GM18909 (cell line): ENCODE results near the gene CD93.

ENCODE experiments used
- ATAC-seq: cut with Tn5 transposase; IDR thresholded peaks from one replicate; pipeline ENCODE4 v1.9.1; 2021; ENCODE audit warnings: mild to moderate bottlenecking; ENCODE audit not compliant: unreplicated experiment, poor library complexity

The CD93 gene

DNA sequence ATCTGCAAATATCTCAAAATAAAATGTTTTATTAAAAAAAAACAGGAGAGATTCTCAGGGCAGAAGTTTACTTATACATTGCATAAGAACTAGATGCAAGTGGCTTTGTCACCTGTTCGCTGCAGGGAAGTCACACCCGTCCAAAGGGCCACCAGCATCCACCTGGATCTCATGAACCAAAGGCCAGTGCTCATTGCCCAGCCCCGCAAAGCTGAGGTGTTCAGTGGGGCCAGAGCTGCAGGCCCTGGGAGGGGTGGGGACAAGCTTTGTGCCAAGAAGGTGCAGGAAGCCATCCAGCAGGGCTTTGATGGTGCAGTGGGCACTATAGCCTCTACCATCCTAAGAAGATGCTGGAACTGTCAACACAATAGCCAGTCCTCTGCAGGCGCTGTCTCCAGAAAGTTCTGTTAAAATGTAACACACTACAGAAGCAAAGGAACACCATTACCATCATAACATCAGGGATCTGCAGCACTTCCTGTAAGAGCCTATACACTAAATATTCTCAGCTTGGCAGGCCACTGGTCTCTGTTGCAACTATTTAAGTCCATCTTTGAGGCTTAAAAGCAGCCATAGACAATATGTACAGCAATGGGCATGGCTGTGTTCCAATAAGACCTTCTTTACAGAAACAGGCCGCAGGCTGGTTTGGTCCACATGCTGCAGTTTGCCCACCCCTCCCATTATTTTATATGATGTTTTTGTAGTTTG is 15.7 kb upstream of the CD93 start:
- ATAC-seq = no peak

DNA sequence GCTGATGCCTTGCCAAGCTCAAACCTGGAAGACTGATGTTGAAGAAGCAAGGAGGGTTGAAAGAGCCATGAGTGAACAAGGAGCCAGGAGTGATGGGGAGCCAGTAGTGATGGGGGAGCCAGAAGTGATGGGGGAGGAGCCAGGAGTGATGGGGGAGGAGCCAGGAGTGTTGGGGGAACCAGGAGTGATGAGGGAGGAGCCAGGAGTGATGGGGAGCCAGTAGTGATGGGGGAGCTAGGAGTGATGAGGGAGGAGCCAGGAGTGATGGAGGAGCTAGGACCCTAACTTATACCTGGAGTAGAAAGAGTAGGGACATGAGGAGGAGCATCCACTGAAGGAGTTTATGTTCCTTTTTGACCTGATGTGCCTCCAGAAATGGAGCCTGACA is 14.6 kb upstream of the CD93 start:
- no peak for ATAC-seq

DNA sequence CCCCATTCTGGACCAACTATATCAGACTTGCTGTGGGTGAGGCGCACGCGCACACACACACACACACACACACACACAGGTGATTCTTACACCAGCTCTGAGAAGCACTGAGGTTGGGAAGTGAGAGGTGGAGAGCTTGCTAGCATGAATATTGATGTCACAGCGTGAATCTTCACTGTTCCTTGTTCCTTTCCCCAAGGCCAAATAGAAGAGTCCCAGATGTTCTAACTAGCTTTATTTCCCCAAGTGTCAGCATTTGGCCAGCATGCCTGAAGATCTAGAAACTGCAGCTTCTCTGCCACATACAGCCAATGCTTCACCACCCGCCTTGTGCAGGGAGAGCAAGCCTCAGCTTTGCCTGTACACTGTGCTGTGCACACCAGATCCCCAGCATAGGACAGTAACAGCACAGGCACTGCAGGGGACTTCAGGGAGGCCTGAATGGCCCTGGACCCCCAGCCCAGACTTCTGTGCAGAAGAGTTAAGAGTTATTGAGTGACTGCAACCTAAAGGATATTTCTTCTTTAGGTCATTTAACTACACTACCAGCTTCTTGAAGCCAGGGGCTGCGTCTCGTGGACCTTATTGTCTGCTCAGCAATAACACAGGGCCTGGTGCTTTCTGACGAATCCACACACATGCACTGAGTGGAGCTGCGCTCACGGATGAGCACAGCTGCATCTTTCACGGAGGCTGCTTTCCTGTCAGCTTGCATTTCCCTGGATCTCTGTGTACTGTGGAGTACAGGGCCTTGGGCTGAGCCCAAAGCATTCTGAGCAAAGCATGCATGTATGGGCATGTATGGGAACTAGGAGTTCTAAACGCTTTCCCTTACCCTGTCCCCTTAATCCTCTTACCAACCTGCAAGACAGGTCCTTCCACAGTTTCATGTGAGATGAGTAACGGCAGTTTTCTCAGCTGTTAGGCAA is 13.9 kb upstream of the CD93 start:
- no peak for ATAC-seq

DNA sequence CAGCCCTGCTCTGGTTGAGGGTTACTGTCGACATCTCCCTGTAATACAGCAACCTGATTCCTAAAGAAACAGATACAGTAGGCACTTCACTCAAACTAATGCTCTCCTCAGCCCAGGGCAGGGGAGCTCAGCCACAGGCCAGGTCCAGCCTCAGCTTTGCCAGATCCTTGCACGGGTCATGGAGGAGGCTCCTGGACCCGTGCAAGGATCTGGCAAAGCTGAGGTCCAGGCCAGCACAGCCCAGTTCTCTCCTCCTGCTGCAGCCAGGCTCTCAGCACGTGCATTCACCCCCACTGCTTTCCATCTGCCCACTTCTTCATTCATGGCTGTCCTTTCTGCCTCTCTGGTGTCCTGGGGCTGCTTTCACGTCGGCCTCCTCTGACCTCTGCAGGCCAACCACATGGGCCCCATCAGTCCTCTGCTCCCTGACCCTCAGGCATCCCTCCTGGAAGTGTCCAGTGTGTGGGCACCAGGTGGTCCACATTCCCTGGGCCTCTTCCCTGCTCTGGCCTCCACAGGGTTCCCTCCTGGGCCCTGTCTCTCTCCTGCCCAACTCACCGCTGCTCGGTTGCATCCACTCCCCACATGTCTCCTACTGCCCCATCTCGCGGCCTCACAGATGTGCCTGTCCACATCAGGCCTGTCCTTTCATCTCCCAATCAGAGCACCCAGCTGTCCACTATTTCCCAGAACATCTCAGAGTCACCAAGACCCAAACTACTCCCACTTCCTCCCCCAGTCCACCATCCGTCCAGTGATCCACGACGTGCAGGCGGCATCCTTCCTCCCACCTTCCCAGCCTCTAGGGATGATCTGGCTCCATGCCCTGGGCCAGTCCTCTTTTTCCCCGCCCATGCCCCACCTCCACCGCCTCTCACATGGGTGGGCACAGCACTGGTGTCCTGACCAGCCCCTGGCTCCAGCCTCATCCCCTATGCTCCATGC is 11.8 kb upstream of the CD93 start:
- no peak for ATAC-seq

DNA sequence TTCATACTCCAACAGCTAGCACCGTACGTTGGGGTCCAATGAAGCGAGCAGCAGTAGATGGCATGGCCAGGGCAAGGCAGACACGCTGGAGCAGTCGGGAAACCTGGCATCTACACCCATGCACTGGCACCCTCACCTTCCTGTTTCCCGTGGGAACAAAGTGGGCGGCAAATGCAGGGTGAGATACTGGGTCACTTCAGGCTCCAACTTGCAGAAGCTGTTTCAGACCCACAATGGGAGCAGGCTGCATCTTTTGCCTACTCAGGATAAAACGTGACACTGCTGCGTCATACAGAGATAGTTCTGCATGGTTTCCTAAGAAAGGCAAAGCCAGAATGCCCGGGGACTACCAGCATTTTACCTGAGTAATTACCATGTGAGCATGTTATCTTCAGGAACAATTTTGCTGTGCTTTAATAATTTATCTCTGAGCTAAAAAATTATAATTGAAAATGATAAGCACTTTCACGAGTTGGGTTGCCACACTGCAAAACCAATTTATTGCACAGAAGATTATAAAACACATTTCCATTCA is 10.9 kb upstream of the CD93 start:
- no peak for ATAC-seq

DNA sequence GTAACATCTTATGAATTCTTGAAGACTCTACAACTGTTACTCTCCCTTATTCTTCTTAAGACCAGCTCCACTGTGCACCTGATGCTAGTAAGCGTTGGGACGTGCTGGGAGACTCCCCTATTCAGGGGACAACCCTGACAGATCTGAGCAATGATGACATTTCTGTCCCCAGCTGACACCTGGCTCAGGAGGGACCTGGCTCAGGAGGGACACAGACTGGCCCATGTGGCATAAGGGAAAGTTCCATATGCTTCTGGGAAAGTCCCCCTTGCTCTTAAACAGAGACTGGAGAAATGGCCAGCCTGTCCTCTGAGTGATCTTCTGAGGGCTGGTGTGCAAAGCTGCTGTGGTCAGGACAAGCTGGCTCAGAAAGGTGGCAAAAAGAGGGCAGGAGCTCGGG is 10.0 kb upstream of the CD93 start:
- ATAC-seq = no peak

DNA sequence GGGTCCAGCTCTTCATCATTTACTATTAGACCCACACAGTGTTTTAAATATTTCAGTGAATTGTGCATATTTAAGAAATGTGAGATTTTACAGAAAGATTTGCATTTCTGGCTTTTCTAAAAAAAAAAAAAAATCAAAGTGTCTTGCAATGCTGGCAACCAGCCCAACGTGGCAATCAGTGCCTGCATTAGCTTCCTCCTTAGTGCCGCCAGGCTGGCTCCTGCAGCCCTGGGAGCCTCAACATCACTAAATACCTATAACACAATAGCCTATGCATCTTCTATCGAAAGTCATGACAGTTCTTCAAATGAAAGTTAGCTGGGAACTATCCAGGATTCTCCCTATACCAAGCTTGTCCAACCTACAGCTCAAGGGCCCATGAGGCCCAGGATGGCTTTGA is 9.4 kb upstream of the CD93 start:
- no peak for ATAC-seq

DNA sequence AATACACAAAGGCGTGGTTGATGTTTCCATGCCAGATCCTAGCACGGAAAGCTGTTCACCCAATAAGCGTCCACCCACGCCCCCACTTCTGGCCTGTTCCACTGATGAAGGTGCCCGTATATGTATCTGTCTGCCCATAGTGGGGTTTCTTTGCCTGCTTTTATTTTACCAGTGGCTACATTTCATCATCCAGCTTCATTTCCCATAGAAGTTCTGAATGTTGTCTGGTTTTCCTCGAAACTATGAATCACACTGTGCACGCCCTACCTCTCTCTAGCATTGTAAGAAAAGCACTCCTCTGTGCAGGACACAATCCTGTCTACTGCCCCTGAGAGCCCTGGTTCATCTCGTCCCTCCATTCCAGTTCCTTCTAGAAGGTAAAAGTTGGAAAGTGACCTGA is 8.8 kb upstream of the CD93 start:
- ATAC-seq = no peak

DNA sequence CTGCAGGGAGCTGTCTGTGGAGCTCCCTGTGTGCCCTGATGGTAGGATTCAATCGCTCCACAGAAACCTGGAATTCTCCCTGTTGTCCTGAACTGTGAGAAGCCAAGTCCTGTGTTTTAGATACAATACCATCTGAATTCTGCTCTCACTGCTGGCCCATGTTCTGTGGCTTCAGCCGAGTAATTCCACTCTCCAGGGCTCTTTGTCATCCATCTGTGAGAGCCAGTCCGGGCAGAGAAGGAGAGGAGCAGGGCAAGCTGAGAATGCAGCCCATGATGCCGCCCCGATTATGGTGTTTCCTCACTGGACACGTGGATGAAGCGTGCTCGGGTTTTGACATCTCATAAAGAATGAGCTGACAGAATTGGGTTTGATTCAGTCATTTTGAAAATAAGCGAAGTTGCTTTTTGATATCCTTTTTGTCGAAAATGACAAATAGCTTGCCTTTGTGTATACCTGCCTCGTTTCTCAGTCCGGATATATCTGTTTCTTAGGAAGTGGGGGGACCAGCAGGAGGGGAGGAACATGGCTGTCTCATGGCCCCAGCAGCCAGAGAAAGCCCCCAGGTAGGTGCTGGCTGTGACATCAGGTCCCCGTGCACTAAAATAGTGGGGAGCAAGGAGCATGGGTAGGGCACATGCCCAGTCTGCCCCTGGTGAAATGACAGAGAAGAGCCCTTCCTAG is 8.2 kb upstream of the CD93 start:
- no peak for ATAC-seq

DNA sequence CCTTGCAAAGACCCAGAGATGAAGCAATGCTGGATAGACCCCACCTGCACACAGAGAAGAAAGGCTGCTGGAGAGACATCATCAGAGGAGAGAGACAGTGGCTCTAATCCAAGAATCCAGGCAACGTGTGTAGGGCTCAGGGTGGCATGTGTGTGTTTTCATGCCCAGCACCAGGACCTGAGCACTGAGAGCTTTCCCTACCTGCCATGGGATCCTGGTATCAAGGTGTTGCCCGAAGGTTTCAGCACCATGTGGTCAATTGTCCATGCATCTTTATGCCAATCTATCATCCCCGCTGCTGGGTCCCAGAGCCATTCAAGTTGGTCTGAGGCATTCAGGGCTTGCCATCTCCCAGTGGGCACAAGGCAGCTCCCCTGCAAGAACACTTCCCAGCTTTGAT is 7.5 kb upstream of the CD93 start:
- no peak for ATAC-seq

DNA sequence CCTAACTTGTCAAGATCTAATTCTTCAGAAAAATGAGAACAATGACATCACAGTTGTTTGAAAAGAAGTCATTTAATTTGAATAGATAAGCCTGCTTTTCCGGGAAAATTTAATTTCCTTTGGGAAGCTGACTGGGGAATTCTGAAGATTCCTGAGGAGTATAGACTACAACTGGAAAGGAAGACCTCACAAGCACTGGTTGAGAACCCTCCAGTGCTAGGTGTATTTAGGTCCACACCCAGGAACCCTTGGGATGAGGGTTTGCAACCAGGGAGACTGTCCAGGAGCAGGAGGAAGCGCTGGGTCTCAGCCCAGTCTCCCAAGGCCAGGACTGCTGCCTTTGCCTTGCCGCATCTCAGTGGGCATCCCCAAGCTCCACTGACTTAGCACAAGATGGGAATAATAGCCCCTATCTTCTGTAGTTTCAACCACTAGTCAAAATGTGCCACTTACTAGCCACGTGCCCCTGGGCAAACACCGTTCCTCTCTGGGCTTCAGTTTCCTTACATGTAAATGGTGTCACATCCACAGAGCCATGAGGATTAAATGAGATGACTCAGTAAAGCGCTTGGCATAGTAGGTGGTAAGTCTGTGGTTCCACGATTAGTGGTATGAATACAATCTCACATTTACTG is 6.9 kb upstream of the CD93 start:
- no peak for ATAC-seq

DNA sequence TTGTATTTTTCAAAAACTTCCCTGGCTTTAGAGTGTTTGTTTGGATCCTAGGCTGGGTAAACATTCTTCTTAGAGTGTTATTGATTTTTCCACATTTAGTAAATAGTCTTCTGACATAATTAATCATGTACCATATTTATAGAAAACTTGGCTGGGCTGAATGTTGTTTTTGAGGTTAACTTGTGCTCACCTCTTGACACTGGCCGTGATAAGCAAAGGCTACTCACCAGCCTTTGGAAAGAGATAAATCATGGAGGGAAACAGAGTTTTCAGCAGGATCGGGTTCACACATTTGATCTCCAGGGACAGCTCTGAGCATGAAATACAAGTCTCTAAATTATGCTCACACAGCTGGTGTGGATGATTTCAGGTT is 6.2 kb upstream of the CD93 start:
- ATAC-seq = no peak

DNA sequence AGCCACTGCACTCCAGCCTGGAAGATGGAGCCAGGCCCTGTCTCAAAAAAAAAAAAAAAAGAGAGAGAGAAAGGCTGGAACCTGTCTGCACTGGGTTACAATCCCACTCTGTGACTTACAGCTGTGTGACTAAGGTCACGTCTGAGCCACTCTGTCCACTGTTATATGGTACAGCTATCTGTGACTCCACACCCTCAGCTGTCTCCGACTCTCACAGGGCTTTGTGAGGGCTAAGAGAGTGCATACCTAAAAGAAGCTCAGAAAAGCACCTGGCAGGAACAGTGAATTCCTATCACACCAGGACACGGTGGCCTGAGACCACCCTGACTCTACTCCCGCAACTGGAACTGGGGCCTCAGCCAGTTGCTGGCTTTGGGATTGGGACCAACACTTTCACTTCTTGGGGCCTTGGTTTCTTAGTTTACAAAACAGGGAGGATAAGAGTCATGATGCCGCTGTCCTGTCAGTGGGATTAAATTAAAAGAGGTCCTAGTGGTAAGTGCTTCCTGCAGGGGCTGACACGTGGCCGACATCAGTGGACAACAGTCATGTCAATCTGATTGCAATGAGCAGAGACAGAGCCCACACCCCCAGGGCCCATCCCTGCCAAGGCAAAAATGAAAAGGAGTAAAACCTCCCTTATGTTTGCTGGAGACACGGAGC is 5.7 kb upstream of the CD93 start:
- no peak for ATAC-seq

DNA sequence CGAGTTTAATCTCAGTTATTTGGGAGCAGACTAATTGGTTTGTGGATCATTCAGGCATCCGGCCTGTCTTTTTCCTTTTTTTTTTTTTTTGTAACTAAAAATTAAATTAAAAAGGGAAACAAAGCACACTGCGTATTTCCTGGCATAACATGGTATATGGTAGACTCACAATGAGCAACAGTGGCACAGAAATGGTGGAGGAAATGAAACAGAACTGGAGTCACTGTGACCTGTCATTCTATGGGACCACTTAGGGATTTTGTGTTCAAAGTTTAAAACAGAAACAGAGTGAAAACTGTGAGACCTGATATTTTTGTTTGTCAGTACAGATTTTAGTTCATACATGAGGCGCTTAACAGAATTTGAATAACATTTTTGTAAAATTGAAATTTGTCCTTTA is 4.8 kb upstream of the CD93 start:
- no peak for ATAC-seq

DNA sequence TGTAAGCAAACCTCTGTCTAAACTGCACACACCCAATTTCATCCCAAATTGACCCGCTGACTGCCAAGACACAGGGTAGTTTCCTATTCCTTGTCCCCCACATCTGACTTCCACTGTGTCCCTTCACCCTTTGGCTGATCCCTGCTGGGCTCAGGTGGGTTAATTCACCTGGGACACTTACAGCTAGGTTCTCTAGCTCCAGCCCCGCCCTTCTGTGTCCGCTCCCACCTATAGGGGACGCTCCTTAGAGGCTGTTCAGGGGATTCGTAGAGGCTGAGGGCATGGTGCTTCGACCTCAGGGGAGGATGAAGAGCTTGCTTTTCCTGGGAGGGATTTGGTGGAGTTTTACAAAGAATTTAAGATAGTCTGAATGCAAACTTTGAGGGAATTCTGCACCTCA is 4.0 kb upstream of the CD93 start:
- no peak for ATAC-seq

DNA sequence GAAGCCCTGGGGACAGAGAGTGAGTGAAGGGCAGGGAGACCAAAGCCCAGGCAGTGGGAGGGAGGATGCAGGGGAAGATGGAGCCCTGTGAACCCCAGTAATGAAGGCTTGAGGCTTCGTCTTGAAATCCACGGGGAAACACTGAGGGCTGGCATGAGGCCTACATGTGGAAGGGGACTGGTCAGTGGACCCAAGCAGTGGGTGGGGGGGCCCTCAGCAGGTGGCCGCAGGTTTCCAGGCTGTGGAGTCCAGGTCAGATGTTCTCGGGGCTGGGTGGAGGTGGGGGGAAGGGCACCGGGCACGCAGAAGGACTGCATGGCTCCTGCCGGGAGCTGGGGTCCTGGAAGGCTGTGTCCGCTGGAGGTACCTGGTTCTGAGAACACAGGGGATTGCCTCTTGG is 2.7 kb upstream of the CD93 start:
- ATAC-seq = no peak

DNA sequence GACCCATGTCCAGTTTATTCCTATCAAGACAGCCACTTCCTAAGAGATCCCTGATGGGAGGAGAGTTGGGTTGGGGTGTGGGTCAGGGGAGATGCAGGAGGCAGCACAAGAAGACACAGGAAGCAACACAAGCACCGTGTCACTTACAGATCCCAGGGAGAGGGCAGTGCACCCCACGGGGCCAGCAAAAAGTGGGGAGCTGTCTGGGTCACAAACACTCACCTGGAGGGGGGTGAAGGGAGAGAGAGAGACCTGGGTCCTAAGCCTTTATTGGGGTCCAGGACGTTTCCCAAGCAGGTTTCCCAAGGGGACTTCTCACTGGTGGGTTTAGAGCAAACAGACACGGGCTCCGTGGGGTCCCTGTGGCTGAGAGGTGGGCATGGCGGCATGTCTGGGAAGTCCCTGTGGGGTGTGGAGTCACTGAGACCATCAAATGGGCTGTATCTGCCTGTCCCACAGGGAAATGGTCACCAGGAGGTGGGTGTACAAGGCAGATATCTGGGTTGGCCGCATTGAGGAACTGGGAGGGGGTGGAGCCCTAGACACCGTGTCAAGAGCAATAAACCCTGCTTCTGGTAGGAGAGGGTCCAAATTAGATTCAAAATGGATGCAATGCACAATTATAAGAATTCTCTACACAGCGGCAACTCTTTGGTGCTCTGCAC is 1.6 kb upstream of the CD93 start:
- no peak for ATAC-seq

DNA sequence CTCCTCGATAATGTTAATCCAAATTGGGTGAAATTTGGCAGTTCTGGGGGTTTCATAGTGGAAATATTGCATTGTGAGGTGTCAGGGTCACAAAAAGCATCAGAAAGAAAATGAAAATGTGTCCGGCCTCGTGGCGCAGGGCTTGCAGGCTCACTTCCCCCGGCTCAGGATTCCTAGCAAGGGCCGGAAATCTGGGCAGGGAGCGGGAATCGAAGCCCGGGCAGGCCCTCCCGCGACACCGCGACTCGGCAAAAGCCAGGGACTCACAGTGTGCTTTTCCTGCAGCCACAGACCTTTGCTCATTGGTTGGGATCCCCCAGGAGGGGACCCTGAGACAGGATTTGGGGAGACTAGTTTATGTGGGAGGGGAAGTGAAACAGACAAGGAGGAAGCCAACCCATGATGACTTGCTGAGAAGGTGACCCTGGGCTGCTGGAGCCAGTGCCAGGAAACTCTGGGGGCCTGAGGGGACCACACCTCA is 847 bp upstream of the CD93 start:
- no peak for ATAC-seq
